ENCODE measurements around the gene MAGI2.

MAGI2 gene

GRCh38 chr7:78864339-78864738 is 589.1 kb downstream of the MAGI2 start:
- no peak for DNase-seq

- no peak for DNase-seq
Measured at GRCh38 chr7:78863281-78863680, 590.2 kb downstream of the MAGI2 start.

DNA sequence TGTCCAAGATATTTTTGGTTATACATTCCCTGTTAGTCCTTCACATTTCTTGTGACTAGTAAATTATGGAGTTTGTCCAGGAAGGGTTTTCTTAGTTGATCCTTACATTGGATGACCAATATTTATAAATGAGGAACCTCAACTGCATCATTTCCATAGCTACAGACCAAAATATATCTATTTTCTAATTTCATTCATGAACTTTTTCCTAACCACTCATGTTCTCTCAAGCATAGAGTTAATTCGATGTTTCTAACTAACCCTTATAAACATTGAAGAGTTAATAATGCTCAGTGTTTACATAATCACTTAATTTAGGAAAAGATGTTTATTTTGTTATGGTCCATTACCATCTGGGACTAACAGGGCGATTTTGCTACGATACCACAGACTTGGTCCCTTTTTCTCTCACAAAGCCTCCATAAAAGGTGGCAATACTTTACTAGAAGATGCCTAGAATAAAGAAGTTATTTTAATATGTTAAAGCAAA is 591.0 kb downstream of the MAGI2 start:
- DNase-seq: no peak

DNA sequence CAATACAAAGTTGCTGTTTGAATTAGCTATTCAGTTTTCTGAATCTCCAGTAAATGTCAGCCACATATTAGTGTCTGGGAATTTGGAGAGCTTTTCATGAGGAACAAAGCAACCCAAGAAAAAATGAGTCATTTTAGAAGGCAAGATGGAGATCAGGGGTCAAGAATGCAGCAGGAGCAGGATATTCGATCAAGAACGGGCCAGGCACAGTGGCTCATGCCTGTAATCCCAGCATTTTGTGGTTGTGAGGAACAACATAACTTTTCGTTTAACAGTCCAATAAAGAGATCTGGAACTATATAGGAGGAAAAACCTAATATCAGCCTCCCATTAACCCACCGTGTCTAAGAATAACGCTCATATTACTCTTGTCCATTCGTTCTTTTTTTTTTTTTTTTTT is 600.5 kb downstream of the MAGI2 start:
- DNase-seq: no peak

DNA sequence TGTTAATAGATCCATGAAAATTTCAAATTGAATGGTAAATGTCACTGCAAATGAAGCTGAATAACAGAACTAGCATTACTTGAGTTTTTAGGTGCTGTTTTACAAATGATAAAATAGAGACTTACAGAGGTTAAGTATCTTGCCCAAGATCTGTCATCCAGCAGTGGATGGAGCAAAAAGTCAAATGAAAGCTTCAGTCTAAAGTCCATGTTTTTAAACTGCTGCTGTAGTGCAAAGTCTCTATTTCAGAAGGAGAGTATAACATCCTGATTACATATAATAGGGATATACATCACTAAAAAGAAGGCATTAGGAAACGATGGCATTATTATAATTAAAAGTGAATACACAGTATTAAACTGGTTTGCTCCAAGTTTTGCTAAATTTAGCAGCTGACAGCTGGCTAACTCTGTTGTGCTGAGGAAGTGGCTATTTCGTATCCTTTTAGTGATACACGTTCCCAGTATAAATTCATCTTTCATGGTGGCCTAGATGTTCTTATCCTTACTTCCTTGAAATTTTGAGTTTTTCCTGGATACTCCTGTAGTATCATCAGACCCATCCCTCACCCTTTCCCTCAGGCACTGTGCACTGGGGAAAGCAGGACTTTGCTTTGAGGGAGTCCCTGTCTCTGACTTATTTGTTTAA is 603.2 kb downstream of the MAGI2 start:
- no peak for DNase-seq

- no peak for DNase-seq
Measured at GRCh38 chr7:78845155-78845554, 608.3 kb downstream of the MAGI2 start.

DNA sequence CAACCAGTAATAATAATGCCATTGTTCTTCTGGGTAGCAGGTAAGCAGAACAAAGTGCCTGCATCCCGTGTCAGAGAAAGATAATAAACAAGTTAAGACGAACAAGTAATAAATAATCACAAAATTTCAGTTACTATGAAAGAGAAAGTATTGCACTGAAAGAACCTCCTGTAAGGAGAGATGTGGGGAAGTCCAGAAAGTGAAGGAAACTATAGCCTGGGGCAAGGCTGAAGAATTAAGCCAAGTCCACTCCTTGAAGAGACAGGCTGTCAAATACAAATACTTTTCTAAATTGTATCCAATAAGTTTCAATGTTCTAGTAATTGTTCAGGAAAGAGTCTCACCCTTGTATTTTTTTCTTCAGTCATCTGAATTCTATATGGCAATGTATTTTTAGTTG is 611.4 kb downstream of the MAGI2 start:
- DNase-seq: no peak

GRCh38 chr7:78835897-78836296 is 617.6 kb downstream of the MAGI2 start:
- no peak for DNase-seq

- no peak for DNase-seq
Measured at GRCh38 chr7:78828317-78828716, 625.1 kb downstream of the MAGI2 start.

DNA sequence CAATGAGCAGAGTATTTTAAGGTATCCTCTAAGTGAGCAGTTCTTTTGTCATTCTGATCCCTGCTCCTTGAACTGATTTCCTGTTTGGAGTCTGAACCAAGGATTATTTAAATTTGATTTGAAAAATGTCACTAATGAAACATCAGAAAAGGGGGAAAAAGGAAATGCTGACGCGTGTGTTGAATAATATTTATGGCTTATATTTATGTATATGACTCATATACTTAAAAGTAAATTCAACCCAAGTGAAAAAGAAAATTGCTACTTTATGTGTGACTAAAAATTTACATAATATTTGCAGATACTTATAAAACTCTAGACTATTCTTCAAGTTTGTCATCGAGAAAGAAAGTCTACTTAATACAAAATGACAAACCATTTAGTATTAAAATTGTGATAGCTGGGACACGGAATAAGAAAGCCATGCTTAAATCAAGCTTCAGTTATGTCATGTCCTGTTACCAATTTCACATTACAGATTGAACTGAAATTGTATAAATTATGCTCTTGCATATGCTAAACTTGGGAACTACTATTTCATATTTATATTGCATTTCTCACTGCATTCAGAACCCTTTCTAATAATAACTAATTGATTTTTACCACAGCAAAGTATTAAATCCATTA is 649.9 kb downstream of the MAGI2 start:
- DNase-seq: no peak

- no peak for DNase-seq
Measured at GRCh38 chr7:78794101-78794500, 659.4 kb downstream of the MAGI2 start.

- no peak for DNase-seq
Measured at GRCh38 chr7:78792624-78793023, 660.8 kb downstream of the MAGI2 start.

DNA sequence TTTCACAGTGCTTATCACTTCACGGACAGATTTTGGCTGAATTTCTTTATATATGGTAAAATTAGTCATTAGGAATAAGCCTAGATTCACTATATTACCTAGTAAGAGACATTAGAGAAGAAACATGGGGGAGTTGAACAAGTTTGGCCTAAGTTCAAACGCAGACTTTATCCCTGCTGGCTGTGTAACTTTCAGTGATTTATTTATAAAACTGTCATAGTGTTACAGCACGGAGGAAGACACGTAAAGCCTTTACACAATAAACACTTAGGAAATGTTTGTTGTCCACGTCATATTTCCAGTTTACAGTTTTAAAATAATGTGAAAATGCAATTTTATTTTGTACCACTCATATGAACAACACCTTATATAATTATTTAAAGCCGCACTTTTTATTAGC is 661.5 kb downstream of the MAGI2 start:
- no peak for DNase-seq

- no peak for DNase-seq
Measured at GRCh38 chr7:78788464-78788863, 665.0 kb downstream of the MAGI2 start.

DNA sequence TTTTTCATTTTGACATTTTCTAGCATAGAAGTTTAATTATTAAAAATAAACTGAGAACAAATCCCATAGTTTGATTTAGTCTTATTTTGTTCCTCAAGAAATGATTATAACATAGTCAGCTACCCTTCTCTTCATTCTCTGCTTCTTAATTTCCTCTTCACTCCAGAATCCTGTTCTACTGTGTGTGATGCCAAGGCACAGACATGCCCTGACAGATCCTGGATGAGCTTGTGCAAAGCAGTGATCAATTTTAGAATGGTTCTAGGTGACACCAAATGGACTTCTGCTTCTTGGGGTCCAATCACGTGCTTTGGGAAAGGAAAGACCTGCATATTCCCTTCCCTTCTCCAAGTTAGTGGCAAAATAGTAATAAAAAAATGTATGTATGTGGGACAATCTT is 665.6 kb downstream of the MAGI2 start:
- no peak for DNase-seq

DNA sequence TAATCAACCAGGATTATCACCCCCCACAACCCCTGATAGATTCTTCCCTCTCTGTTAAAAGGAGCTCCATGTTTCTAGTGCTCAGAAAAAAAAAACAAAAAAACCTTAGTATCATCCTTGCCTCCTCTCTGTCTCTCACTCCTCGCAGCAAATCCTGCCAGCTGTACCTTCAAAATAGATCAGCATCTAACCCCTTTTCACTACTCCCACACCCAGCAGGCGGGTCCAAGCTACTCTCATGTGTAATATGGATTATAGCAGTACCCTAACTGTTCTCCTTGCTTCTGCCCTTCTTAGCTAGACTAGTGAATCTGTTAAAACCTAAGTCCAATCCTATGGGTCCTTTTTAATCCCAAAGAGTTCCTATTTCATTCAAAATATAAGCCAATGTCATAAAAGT is 667.4 kb downstream of the MAGI2 start:
- no peak for DNase-seq

- no peak for DNase-seq
Measured at GRCh38 chr7:78783179-78783962, 670.1 kb downstream of the MAGI2 start.

DNA sequence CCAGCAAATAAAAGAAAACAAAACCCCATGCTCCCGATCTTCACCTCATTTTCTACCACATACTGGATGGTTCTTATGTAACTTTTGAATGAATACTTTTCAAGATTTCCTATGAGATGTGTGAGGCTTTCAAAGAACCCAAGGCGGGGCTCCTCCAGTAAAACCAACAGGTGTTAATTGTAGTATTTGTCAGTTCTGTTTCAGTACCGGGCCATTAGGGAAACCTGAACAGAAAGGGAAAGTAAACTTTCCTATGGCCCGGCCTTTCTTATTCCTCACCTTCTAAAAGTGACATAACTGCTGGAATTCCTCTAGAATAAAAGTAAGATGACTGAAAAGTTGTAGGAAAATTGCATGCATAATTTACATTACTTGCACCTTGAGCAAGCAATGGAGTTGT is 672.9 kb downstream of the MAGI2 start:
- no peak for DNase-seq

- no peak for DNase-seq
Measured at GRCh38 chr7:78779788-78780187, 673.7 kb downstream of the MAGI2 start.

- DNase-seq: no peak
Measured at GRCh38 chr7:78777829-78778228, 675.6 kb downstream of the MAGI2 start.

DNA sequence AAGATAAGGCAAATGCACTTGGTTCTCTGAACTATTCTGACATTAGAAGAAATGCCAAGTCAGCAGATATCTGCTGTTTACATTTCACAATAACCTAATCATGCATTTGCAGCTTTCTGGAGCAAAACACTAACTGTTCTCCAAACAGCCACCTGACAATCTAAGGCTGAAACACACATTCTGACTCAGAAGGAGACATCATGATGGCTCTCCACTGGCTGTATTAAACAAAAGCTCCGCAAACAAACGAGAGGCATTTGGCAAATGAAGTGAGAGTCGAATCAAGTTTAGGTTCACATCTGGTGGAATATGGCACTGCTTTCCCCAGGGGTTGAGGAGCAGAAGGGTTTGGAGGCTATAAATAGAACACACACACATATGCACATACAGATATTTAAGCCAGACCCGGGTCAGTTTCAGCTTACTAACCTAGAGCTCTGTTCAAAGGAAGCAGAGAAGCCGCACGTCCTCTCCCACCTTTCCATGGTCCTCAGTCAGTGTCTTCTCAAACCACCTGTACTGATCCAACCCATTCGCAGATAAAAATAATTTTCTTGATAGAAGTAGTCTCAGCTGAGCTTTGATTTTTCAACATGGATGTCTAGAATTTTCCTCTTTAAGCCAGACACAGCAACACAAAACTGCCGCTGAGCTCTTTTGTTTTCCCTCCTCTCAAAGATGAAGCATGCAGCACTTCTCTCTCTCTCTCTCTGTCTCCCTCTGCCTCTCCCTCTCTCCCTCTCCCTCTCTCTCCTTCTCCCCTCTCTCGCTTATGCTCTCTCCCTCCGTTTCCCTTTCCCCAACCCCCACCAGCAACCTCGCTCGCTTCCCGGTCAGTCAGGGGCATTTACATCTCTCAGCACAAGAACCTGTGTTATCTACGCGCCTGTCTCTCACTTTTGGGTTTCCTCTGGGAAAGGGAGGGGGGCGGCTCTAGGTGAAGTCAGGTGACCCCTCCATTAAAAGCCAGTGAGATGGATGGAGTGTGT is 682.8 kb downstream of the MAGI2 start:
- DNase-seq: no peak

GRCh38 chr7:78769481-78770101 is 683.9 kb downstream of the MAGI2 start:
- no peak for DNase-seq

All from hematopoietic multipotent progenitor cell treated with erythropoietin and hydrocortisone succinate and interleukin-3 and kit ligand, for 6 days (in vitro differentiated cells).